ENCODE data around the gene DTNBP1. TPM values are rescaled to one million over a fixed set of nuclear protein-coding genes. Genes with fewer than 3 reads are reported as not detected.

Gene DTNBP1
- total and polyA plus RNA-seq, 2 experiments from 2014 or later: 0.32 to 15.8 TPM

- no peak overlapping the region for H2AFZ ChIP-seq
- no peaks in the 10 kb centered on the region for H4K20me1 ChIP-seq (ENCODE audit: insufficient read depth)
- no peak overlapping the region for H3K27ac ChIP-seq
- H3K4me1 ChIP-seq (ENCODE audit: insufficient read depth): 0 out of 2 replicates have a peak, but pooled peaks cover 3% of the 10 kb centered on the region
- H3F3A ChIP-seq (ENCODE audit: insufficient read depth): no peaks in the 10 kb centered on the region
- in situ Hi-C loops (cut with MboI): no loop called here
- no peaks in the 10 kb centered on the region for H3K79me2 ChIP-seq (ENCODE audit: insufficient read depth)
- DNase-seq: no peak
- no peak overlapping the region for H3K4me3 ChIP-seq
- H3K27me3 ChIP-seq (replicated peaks; ENCODE audit: insufficient read depth): 0 out of 2 replicates have a peak, but pooled peaks cover 14% of the 10 kb centered on the region
- no peaks in the 10 kb centered on the region for H3K9me3 ChIP-seq (ENCODE audit: low read depth)
- H3K4me2 ChIP-seq (ENCODE audit: unreplicated experiment): no peak overlapping the region
- H3K9me2 ChIP-seq (ENCODE audit: insufficient read depth): no peaks in the 10 kb centered on the region
- no peaks in the 10 kb centered on the region for H3K36me3 ChIP-seq (ENCODE audit: low read depth)
- H3K9ac ChIP-seq: no peak overlapping the region
- no peak for TF ChIP-seq EZH2 (IDR thresholded peaks at IDR 0.05; ENCODE audit: insufficient read depth, poor library complexity, severe bottlenecking)
- TF ChIP-seq EZH2phosphoT487 (IDR thresholded peaks at IDR 0.05; ENCODE audit: insufficient read depth, low read depth): no peak
These were observed 2.4 kb upstream of the DTNBP1 start for GRCh38 chr6:15665237-15665636.

- in situ Hi-C loops (cut with MboI): no loop called here
- Histone ChIP-seq H2AFZ (peak overlapping the region; percentile 88), H4K20me1 (ENCODE audit: insufficient read depth) (no peaks in the 10 kb centered on the region), H3K9me3 (ENCODE audit: low read depth) (no peaks in the 10 kb centered on the region), H3K36me3 (ENCODE audit: low read depth) (no peaks in the 10 kb centered on the region), H3K4me1 (ENCODE audit: insufficient read depth) (0 out of 2 replicates have a peak, but pooled peaks cover 3% of the 10 kb centered on the region), H3K79me2 (ENCODE audit: insufficient read depth) (no peaks in the 10 kb centered on the region), H3K4me3 (peak overlapping the region; percentile 80), H3K27ac (no peak overlapping the region), H3K4me2 (ENCODE audit: unreplicated experiment) (peak overlapping the region; percentile 82), H3K27me3 (replicated peaks; ENCODE audit: insufficient read depth) (0 out of 2 replicates have a peak, but pooled peaks cover 10% of the 10 kb centered on the region), H3K9me2 (ENCODE audit: insufficient read depth) (no peaks in the 10 kb centered on the region), H3F3A (ENCODE audit: insufficient read depth) (no peaks in the 10 kb centered on the region), H3K9ac (peak overlapping the region; percentile 68; the same call in 1 of the 2 replicates)
- 55 to 71% methylated on average over 14 to 18 of the region's 18 CpGs for WGBS, 2 experiments (ENCODE audit: low coverage in 1 of 2, low lambda C conversion rate in 2 of 2, missing lambda C conversion rate in 2 of 2)
- TF ChIP-seq EZH2phosphoT487 (IDR thresholded peaks at IDR 0.05; ENCODE audit: insufficient read depth, low read depth) (no peak), EZH2 (IDR thresholded peaks at IDR 0.05; ENCODE audit: insufficient read depth, poor library complexity, severe bottlenecking) (no peak)
- DNase-seq: no peak
These were observed 473 bp upstream of the DTNBP1 start for GRCh38 chr6:15663130-15663871.

- H3K4me3 ChIP-seq: peak overlapping the region; percentile 80
- no peaks in the 10 kb centered on the region for H3K36me3 ChIP-seq (ENCODE audit: low read depth)
- peak overlapping the region; percentile 88 for H2AFZ ChIP-seq
- H3K4me2 ChIP-seq (ENCODE audit: unreplicated experiment): peak overlapping the region; percentile 82
- in situ Hi-C loops (cut with MboI): no loop called here
- 0 out of 2 replicates have a peak, but pooled peaks cover 3% of the 10 kb centered on the region for H3K4me1 ChIP-seq (ENCODE audit: insufficient read depth)
- H3F3A ChIP-seq (ENCODE audit: insufficient read depth): no peaks in the 10 kb centered on the region
- DNase-seq: peak; percentile 20
- H4K20me1 ChIP-seq (ENCODE audit: insufficient read depth): no peaks in the 10 kb centered on the region
- H3K9me2 ChIP-seq (ENCODE audit: insufficient read depth): no peaks in the 10 kb centered on the region
- peak overlapping the region; percentile 68 for H3K9ac ChIP-seq
- H3K9me3 ChIP-seq (ENCODE audit: low read depth): no peaks in the 10 kb centered on the region
- no peak for TF ChIP-seq EZH2 (IDR thresholded peaks at IDR 0.05; ENCODE audit: insufficient read depth, poor library complexity, severe bottlenecking)
- TF ChIP-seq EZH2phosphoT487 (IDR thresholded peaks at IDR 0.05; ENCODE audit: insufficient read depth, low read depth): no peak
- H3K27me3 ChIP-seq (replicated peaks; ENCODE audit: insufficient read depth): no peaks in the 10 kb centered on the region
- 0 out of 2 replicates have a peak, but pooled peaks cover 5% of the 10 kb centered on the region for H3K79me2 ChIP-seq (ENCODE audit: insufficient read depth)
- no peak overlapping the region for H3K27ac ChIP-seq
- 9 to 10% methylated on average over 26 of the region's 26 CpGs for WGBS, 2 experiments (ENCODE audit: low coverage in 1 of 2, low lambda C conversion rate in 2 of 2, missing lambda C conversion rate in 2 of 2)
These were observed 939 bp downstream of the DTNBP1 start for GRCh38 chr6:15661853-15662325.

- H3K36me3 ChIP-seq (ENCODE audit: low read depth): no peaks in the 10 kb centered on the region
- H3K4me3 ChIP-seq: no peak overlapping the region
- no peaks in the 10 kb centered on the region for H3K9me2 ChIP-seq (ENCODE audit: insufficient read depth)
- 0 out of 2 replicates have a peak, but pooled peaks cover 5% of the 10 kb centered on the region for H3K79me2 ChIP-seq (ENCODE audit: insufficient read depth)
- no peak overlapping the region for H3K4me2 ChIP-seq (ENCODE audit: unreplicated experiment)
- no peak overlapping the region for H3K27ac ChIP-seq
- 56 to 60% methylated on average over 7 of the region's 7 CpGs for WGBS, 2 experiments (ENCODE audit: low coverage in 1 of 2, low lambda C conversion rate in 2 of 2, missing lambda C conversion rate in 2 of 2)
- H3K27me3 ChIP-seq (replicated peaks; ENCODE audit: insufficient read depth): no peaks in the 10 kb centered on the region
- no peak overlapping the region for H3K9ac ChIP-seq
- TF ChIP-seq EZH2phosphoT487 (IDR thresholded peaks at IDR 0.05; ENCODE audit: insufficient read depth, low read depth): no peak
- no peak for TF ChIP-seq EZH2 (IDR thresholded peaks at IDR 0.05; ENCODE audit: insufficient read depth, poor library complexity, severe bottlenecking)
- no peak for DNase-seq
- no peak overlapping the region for H2AFZ ChIP-seq
- H3K4me1 ChIP-seq (ENCODE audit: insufficient read depth): 0 out of 2 replicates have a peak, but pooled peaks cover 3% of the 10 kb centered on the region
- no peaks in the 10 kb centered on the region for H3K9me3 ChIP-seq (ENCODE audit: low read depth)
- in situ Hi-C loops (cut with MboI): no loop called here
- H4K20me1 ChIP-seq (ENCODE audit: insufficient read depth): no peaks in the 10 kb centered on the region
- no peaks in the 10 kb centered on the region for H3F3A ChIP-seq (ENCODE audit: insufficient read depth)
These were observed 3.6 kb downstream of the DTNBP1 start for GRCh38 chr6:15659181-15659580.

All from GM23248 (cell line).